ENCODE measurements around the gene IREB2.
"Not testable (repeated sequence)": the region's sequence is repeated elsewhere in the genome, so short reads cannot be mapped to it uniquely, and the experiment has no call there.

DNA sequence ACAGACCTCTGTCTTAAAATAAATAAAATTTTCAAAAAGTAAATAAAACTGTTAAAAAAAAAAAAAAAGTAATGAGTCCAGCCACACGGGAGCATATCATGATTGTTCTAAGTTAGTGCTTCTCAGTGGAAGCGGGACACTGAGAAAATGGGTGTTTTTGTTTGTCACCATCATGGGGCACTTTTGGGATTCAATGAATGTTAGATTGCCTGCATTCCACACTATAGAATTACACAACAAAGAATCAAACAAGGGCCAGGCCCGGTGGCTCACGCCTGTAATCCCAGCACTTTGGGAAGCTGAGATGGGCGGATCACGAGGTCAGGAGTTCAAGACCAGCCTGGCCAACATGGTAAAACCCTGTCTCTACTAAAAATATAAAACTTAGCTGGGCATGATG lies 3.3 kb upstream of the IREB2 start:
- not testable (repeated sequence) for TF ChIP-seq POLR2AphosphoS5 (IDR thresholded peaks at IDR 0.05)
- TF ChIP-seq, protein P1, sequence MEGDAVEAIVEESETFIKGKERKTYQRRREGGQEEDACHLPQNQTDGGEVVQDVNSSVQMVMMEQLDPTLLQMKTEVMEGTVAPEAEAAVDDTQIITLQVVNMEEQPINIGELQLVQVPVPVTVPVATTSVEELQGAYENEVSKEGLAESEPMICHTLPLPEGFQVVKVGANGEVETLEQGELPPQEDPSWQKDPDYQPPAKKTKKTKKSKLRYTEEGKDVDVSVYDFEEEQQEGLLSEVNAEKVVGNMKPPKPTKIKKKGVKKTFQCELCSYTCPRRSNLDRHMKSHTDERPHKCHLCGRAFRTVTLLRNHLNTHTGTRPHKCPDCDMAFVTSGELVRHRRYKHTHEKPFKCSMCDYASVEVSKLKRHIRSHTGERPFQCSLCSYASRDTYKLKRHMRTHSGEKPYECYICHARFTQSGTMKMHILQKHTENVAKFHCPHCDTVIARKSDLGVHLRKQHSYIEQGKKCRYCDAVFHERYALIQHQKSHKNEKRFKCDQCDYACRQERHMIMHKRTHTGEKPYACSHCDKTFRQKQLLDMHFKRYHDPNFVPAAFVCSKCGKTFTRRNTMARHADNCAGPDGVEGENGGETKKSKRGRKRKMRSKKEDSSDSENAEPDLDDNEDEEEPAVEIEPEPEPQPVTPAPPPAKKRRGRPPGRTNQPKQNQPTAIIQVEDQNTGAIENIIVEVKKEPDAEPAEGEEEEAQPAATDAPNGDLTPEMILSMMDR (IDR thresholded peaks at IDR 0.05): not testable (repeated sequence)

Measured in suprapubic skin (tissue), 3 donors.